MCF 10A (cell line): ENCODE data around the gene HP1BP3. TPM values are rescaled to one million over a fixed set of nuclear protein-coding genes. Genes with fewer than 3 reads are reported as not detected.

Experiments
- BruUV-seq: library from RNA; stranded (reverse); fragments of 400-500 nt; replicated peaks from 2 replicates; lab custom pipeline; 2021; lab: Mats Ljungman, UMichigan
- CTCF ChIA-PET: fragments of 300-600 bp; sonication (Branson Sonifier 250); formaldehyde crosslinking; extraction: SDS; loops from one replicate; lab custom pipeline; 2021; ENCODE audit warnings: antibody characterized with exemption, inconsistent platforms; lab: Yijun Ruan, JAX
- POLR2A ChIA-PET: fragments of 300-600, 350-650 bp; sonication (Branson Sonifier 250); formaldehyde crosslinking; extraction: SDS; loops from one replicate; lab custom pipeline; 2020; ENCODE audit warnings: antibody characterized with exemption, inconsistent platforms; lab: Yijun Ruan, JAX
- DNase-seq: peaks from one replicate; pipeline ENCODE4 v3.0.0-alpha.2; 2018; ENCODE audit not compliant: unreplicated experiment
- H3K27ac Mint-ChIP-seq: one replicate; pipeline ENCODE4 v1.8.0; 2022; ENCODE audit warnings: mild to moderate bottlenecking, low read depth, mixed read lengths; ENCODE audit not compliant: unreplicated experiment
- H3K27me3 Mint-ChIP-seq: one replicate; pipeline ENCODE4 v1.8.0; 2022; ENCODE audit warnings: mixed read lengths; ENCODE audit not compliant: insufficient read depth, unreplicated experiment
- H3K36me3 Mint-ChIP-seq: one replicate; pipeline ENCODE4 v1.8.0; 2022; ENCODE audit warnings: mild to moderate bottlenecking, moderate library complexity, mixed read lengths; ENCODE audit not compliant: insufficient read depth, unreplicated experiment
- H3K4me1 Mint-ChIP-seq: one replicate; pipeline ENCODE4 v1.8.0; 2022; ENCODE audit warnings: mixed read lengths; ENCODE audit not compliant: insufficient read depth, unreplicated experiment
- H3K4me3 Mint-ChIP-seq: one replicate; pipeline ENCODE4 v1.8.0; 2022; ENCODE audit warnings: mild to moderate bottlenecking, moderate library complexity, mixed read lengths; ENCODE audit not compliant: unreplicated experiment
- H3K9me3 Mint-ChIP-seq: one replicate; pipeline ENCODE4 v1.8.0; 2022; ENCODE audit warnings: mixed read lengths; ENCODE audit not compliant: unreplicated experiment
- intact Hi-C: fragments of 100-400 bp; cut with micrococcal nuclease; formaldehyde crosslinking; loops from 2 replicates; pipeline ENCODE4 v1.14.1; 2022
- total RNA-seq: library from RNA; stranded (reverse); gene quantifications from 2 replicates; pipeline ENCODE4 v1.2.3, GENCODE V29; 2022
- TF ChIP-seq, protein P1 (sequence below): fragments of 200-600 bp; IDR thresholded peaks from one replicate; pipeline ENCODE4 v1.8.0; 2022; ENCODE audit warnings: antibody characterized with exemption, mild to moderate bottlenecking; ENCODE audit not compliant: unreplicated experiment

Gene HP1BP3
- total RNA-seq, 1 experiment from 2014 or later: 247 TPM

DNA sequence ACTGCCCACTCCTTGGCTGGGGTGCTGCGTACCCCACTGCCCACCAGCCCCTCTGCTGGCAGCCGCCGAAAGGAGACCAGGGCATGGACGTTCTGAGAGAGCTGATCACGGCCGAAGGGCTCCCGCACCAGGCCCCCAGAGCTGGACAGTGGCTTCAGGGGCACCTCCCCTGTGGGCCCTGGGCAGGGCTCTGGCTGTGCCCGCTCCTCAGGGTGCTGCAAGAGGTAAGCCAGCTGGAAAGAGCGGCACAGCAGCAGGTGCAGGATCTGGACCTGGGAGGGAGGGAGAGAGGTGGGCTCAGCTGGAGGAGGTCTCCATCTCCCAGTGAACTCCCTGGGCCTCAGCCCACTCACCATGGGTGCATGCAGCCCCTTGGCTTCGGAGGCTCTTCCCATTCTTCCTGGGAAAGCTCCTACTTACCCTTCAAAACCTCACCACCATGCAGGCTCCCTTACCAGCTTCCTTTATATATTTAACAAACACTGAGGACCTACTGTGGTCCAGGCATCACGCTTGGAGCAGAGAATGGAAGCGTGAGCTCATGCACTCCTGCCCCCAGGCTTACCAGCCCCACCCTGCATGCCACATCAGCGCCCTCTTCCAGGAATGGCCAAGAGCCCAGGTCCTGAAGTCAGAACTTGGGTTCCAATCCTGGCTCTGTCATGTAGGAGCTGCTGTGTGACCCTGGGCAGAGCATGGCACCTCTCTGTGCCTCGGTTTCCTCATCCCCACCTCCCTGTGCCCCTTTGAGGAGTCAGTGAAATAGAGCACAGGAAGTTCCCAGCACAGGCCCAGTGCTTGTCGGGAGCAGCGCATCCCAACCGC is 62.5 kb downstream of the HP1BP3 start:
- BruUV-seq: no TSS peak
- no peak overlapping the region for H3K27ac Mint-ChIP-seq
- H3K4me1 Mint-ChIP-seq: peaks cover 8% of the 10 kb centered on the region
- intact Hi-C loops: no loop called here
- POLR2A ChIA-PET: interaction anchor here (0.6 to 1.0 kb wide), 3 partner anchors 55 to 906 kb away, joined by 3 read pairs; partner anchors contain the start of gene HP1BP3
- CTCF ChIA-PET: no interaction called here
- H3K36me3 Mint-ChIP-seq: peaks cover 5% of the 10 kb centered on the region
- DNase-seq: no peak
- no peaks in the 10 kb centered on the region for H3K9me3 Mint-ChIP-seq
- TF ChIP-seq, protein P1, sequence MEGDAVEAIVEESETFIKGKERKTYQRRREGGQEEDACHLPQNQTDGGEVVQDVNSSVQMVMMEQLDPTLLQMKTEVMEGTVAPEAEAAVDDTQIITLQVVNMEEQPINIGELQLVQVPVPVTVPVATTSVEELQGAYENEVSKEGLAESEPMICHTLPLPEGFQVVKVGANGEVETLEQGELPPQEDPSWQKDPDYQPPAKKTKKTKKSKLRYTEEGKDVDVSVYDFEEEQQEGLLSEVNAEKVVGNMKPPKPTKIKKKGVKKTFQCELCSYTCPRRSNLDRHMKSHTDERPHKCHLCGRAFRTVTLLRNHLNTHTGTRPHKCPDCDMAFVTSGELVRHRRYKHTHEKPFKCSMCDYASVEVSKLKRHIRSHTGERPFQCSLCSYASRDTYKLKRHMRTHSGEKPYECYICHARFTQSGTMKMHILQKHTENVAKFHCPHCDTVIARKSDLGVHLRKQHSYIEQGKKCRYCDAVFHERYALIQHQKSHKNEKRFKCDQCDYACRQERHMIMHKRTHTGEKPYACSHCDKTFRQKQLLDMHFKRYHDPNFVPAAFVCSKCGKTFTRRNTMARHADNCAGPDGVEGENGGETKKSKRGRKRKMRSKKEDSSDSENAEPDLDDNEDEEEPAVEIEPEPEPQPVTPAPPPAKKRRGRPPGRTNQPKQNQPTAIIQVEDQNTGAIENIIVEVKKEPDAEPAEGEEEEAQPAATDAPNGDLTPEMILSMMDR: no peak
- H3K27me3 Mint-ChIP-seq: no peaks in the 10 kb centered on the region
- no peak overlapping the region for H3K4me3 Mint-ChIP-seq

DNA sequence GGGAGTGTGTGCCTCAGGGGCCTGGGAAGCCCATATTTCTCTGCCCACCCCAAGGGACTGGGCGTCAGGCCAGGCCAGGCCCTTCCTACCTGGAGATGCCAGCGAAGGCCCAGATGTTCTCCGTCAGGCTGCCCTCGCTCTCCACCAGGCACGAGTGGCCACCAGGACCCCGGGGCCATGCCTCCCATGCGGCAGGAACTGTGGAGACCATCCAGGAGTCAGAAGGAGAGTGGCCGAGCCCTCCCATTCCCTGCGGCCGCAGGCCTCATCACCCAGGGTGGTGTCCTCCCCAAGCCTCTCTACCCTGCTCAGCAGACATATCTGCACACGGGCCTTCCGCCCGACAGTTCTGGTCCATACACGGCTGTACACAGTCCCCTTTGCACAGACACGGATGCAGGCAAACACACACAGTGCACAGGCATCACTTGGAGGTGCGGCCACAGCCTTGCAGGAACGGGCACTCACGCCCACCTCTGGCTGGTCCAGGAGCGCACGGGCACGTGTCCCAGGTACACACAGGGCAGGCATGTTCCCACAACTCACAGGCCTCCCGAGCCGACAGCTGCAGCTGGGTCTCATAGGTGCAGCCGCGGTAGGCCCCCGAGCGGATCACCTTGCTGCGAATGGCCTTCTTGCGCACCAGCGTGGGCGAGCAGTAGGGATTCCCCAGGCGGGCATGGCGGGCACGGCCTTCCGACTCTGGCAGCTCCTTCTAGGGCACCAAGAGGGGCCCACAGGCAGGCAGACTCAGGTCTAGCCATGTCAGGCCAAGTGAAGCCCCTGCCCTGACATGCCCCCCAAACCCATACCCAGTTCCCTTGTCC is 63.4 kb downstream of the HP1BP3 start:
- DNase-seq: no peak
- intact Hi-C loops: no loop called here
- H3K36me3 Mint-ChIP-seq: peaks cover 5% of the 10 kb centered on the region
- no TSS peak for BruUV-seq
- POLR2A ChIA-PET: interaction anchor here (0.6 to 1.0 kb wide), 4 partner anchors 10 to 905 kb away, joined by 3 to 4 read pairs (median 3); partner anchors contain the start of gene HP1BP3
- CTCF ChIA-PET: no interaction called here
- no peaks in the 10 kb centered on the region for H3K9me3 Mint-ChIP-seq
- H3K27me3 Mint-ChIP-seq: no peaks in the 10 kb centered on the region
- TF ChIP-seq, protein P1: no peak
- H3K4me1 Mint-ChIP-seq: peaks cover 8% of the 10 kb centered on the region
- no peak overlapping the region for H3K27ac Mint-ChIP-seq
- H3K4me3 Mint-ChIP-seq: no peak overlapping the region

DNA sequence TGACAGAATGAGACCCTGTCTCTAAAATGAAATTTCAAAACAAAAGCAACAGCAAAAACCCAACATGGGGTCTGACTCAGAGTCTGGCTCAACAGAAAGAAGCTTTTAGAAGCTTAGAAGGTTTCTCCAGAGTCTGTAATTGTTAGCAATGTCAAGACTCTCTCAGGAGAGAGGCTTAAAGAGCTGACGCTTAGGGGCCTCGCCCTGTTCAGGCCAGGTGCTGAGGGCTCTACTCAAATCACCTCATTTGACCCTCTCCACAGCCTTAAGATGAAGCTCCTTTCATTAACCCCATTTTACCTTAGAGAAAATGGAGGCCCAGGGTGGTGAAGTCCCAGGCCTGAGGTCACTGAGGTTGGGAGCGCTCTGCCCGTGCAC is 64.0 kb downstream of the HP1BP3 start:
- CTCF ChIA-PET: no interaction called here
- no peak overlapping the region for H3K4me3 Mint-ChIP-seq
- H3K4me1 Mint-ChIP-seq: peaks cover 4% of the 10 kb centered on the region
- H3K27me3 Mint-ChIP-seq: no peaks in the 10 kb centered on the region
- no peaks in the 10 kb centered on the region for H3K9me3 Mint-ChIP-seq
- H3K27ac Mint-ChIP-seq: no peak overlapping the region
- no peak for DNase-seq
- no TSS peak for BruUV-seq
- TF ChIP-seq, protein P1: no peak
- peaks cover 5% of the 10 kb centered on the region for H3K36me3 Mint-ChIP-seq
- POLR2A ChIA-PET: interaction anchor here (0.6 kb wide), 1 partner anchor 11 kb away, joined by 4 read pairs; no protein-coding TSS in a partner anchor
- intact Hi-C loops: no loop called here
